ENCODE measurements around the gene SPSB2.
"Not testable (repeated sequence)": the region's sequence is repeated elsewhere in the genome, so short reads cannot be mapped to it uniquely, and the experiment has no call there.

SPSB2 gene

DNA sequence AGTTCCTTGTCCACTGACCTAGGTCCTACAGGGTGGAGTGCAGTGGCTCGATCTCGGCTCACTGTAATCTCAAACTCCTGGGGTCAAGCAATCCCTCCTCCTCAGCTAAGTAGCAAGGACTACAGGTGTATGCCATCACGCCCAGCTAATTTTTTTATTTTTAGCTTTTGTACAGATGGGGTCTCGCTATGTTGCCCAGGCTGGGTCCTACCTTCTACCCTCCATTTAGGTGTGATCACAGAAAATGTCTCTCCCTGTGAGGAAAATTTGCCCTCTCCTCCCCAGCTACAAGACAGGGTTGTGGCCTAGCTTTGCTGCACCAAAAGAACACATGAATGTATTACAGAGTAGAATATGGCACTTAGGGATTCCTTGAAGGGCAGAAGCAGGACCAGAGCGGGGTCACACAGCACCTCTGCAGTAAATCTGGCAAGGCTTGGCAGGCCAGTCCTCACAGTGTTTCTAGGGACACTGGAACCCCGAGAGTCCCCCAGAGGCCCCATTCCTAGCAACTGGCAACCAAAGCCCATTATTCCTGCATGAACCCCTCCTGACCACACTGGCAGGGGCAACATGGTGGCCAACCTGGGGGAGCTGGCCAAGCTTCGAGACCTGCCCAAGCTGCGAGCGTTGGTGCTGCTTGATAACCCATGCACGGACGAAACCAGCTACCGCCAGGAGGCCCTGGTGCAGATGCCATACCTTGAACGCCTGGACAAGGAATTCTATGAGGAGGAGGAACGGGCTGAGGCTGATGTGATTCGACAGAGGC, 39.2 kb upstream of the SPSB2 start:
- H3K36me3 ChIP-seq (replicated peaks; ENCODE audit: insufficient read depth, low read length), result peaks cover 10% of the 10 kb centered on the region; the same call in 1 of the 2 replicates
- H2AFZ ChIP-seq (ENCODE audit: low read length), result no peak overlapping the region
- H3K4me2 ChIP-seq (ENCODE audit: low read depth, low read length), result no peak overlapping the region
- no peak for TF ChIP-seq EZH2 (optimal IDR thresholded peaks at IDR 0.05; ENCODE audit: low read depth, low read length)
- TF ChIP-seq, protein P1, sequence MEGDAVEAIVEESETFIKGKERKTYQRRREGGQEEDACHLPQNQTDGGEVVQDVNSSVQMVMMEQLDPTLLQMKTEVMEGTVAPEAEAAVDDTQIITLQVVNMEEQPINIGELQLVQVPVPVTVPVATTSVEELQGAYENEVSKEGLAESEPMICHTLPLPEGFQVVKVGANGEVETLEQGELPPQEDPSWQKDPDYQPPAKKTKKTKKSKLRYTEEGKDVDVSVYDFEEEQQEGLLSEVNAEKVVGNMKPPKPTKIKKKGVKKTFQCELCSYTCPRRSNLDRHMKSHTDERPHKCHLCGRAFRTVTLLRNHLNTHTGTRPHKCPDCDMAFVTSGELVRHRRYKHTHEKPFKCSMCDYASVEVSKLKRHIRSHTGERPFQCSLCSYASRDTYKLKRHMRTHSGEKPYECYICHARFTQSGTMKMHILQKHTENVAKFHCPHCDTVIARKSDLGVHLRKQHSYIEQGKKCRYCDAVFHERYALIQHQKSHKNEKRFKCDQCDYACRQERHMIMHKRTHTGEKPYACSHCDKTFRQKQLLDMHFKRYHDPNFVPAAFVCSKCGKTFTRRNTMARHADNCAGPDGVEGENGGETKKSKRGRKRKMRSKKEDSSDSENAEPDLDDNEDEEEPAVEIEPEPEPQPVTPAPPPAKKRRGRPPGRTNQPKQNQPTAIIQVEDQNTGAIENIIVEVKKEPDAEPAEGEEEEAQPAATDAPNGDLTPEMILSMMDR (IDR thresholded peaks at IDR 0.05; ENCODE audit: low read length), result no peak
- TF ChIP-seq EZH2phosphoT487 (IDR thresholded peaks at IDR 0.05; ENCODE audit: low read length), result no peak
- peaks cover 13% of the 10 kb centered on the region for H3F3A ChIP-seq (ENCODE audit: insufficient read depth, low read length)
- no peaks in the 10 kb centered on the region for H4K20me1 ChIP-seq (ENCODE audit: insufficient read depth, low read length)
- H3K27me3 ChIP-seq (replicated peaks; ENCODE audit: insufficient read depth, low read length), result no peaks in the 10 kb centered on the region
- H3K79me2 ChIP-seq (ENCODE audit: low read length), result peaks cover 37% of the 10 kb centered on the region
- no peaks in the 10 kb centered on the region for H3K9me2 ChIP-seq (replicated peaks; ENCODE audit: insufficient read depth, low read length)
- H3K4me1 ChIP-seq (ENCODE audit: low read length), result peaks cover 16% of the 10 kb centered on the region
- H3K27ac ChIP-seq (ENCODE audit: low read length), result no peak overlapping the region
- no peak for DNase-seq
- H3K9ac ChIP-seq (ENCODE audit: low read length), result no peak overlapping the region
- no peaks in the 10 kb centered on the region for H3K9me3 ChIP-seq (replicated peaks; ENCODE audit: insufficient read depth, low read length)
- H3K4me3 ChIP-seq (ENCODE audit: low read length), result no peak overlapping the region

- H4K20me1 ChIP-seq (ENCODE audit: insufficient read depth, low read length), result no peaks in the 10 kb centered on the region
Measured at GRCh38 chr12:6909421-6910145, 36.5 kb upstream of the SPSB2 start.

DNA sequence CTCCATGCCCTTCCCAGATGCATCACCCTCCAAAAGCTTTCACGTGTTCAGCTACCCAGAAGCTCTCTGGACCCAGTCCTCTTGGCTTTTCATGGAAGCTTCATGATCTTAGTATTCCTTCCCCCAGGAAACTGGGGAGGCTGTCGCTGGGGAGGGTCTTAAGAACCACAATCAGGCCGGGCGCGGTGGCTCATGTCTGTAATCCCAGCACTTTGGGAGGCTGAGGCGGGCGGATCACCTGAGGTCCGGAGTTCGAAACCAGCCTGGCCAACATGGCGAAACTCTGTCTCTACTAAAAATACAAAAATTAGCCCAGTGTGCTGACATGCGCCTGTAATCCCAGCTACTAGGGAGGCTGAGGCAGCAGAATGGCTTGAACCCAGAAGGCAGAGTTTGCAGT, 35.0 kb upstream of the SPSB2 start:
- not testable (repeated sequence) for H3F3A ChIP-seq (ENCODE audit: insufficient read depth, low read length); H4K20me1 ChIP-seq (ENCODE audit: insufficient read depth, low read length); H3K27me3 ChIP-seq (replicated peaks; ENCODE audit: insufficient read depth, low read length); H3K27ac ChIP-seq (ENCODE audit: low read length); H2AFZ ChIP-seq (ENCODE audit: low read length); H3K4me3 ChIP-seq (ENCODE audit: low read length); H3K9ac ChIP-seq (ENCODE audit: low read length); DNase-seq; H3K4me2 ChIP-seq (ENCODE audit: low read depth, low read length); H3K9me3 ChIP-seq (replicated peaks; ENCODE audit: insufficient read depth, low read length); H3K36me3 ChIP-seq (replicated peaks; ENCODE audit: insufficient read depth, low read length); H3K9me2 ChIP-seq (replicated peaks; ENCODE audit: insufficient read depth, low read length); H3K79me2 ChIP-seq (ENCODE audit: low read length)
- H3K4me1 ChIP-seq (ENCODE audit: low read length), result peaks cover 11% of the 10 kb centered on the region

More at GRCh38 chr12:6909421-6910145, 36.5 kb upstream of the SPSB2 start:
- Histone ChIP-seq H3K4me3 (ENCODE audit: low read length) (no peak overlapping the region), H3K4me2 (ENCODE audit: low read depth, low read length) (no peak overlapping the region), H3K36me3 (replicated peaks; ENCODE audit: insufficient read depth, low read length) (no peaks in the 10 kb centered on the region), H3K27ac (ENCODE audit: low read length) (no peak overlapping the region), H3K4me1 (ENCODE audit: low read length) (no peaks in the 10 kb centered on the region), H3K9me2 (replicated peaks; ENCODE audit: insufficient read depth, low read length) (no peaks in the 10 kb centered on the region), H3K79me2 (ENCODE audit: low read length) (peaks cover 10% of the 10 kb centered on the region), H2AFZ (ENCODE audit: low read length) (no peak overlapping the region), H3K27me3 (replicated peaks; ENCODE audit: insufficient read depth, low read length) (no peaks in the 10 kb centered on the region), H3K9me3 (replicated peaks; ENCODE audit: insufficient read depth, low read length) (no peaks in the 10 kb centered on the region), H3K9ac (ENCODE audit: low read length) (no peak overlapping the region), H3F3A (ENCODE audit: insufficient read depth, low read length) (no peaks in the 10 kb centered on the region)
- no peak for DNase-seq
- TF ChIP-seq EZH2 (optimal IDR thresholded peaks at IDR 0.05; ENCODE audit: low read depth, low read length), result no peak
- TF ChIP-seq, protein P1 (IDR thresholded peaks at IDR 0.05; ENCODE audit: low read length), result no peak
- TF ChIP-seq EZH2phosphoT487 (IDR thresholded peaks at IDR 0.05; ENCODE audit: low read length), result no peak
